A673 (cell line): Measurements from ENCODE around the gene ZDHHC8.

ENCODE experiments used
- CTCF ChIP-seq: fragments of 300-800, 200-600 bp; sonication (generic); conservative IDR thresholded peaks from 2 replicates; pipeline ENCODE4 v1.5.1; 2017; ENCODE audit warnings: low read depth, mild to moderate bottlenecking, antibody characterized with exemption, low read length, moderate library complexity, mixed read lengths
- EZH2 ChIP-seq: fragments of 200-600 bp; sonication (generic); IDR thresholded peaks from 2 replicates; pipeline ENCODE4 v1.6.1; 2017; ENCODE audit warnings: borderline replicate concordance, low read depth, mild to moderate bottlenecking, mixed read lengths, antibody characterized with exemption, low read length; ENCODE audit not compliant: poor library complexity, severe bottlenecking

GRCh38 chr22:20187777-20188566 is 56.4 kb downstream of the ZDHHC8 start:
- no peak for TF ChIP-seq CTCF
- TF ChIP-seq EZH2: no peak
